ENCODE results near the gene PSENEN. TPM values are rescaled to one million over a fixed set of nuclear protein-coding genes. Genes with fewer than 3 reads are reported as not detected.

The PSENEN gene
- total and polyA plus RNA-seq, 9 of the 15 experiments (the other 6 are each of a cell fraction or from before 2014, with no cell fraction given), result 34.5 to 299 (median 61.1) TPM

DNA sequence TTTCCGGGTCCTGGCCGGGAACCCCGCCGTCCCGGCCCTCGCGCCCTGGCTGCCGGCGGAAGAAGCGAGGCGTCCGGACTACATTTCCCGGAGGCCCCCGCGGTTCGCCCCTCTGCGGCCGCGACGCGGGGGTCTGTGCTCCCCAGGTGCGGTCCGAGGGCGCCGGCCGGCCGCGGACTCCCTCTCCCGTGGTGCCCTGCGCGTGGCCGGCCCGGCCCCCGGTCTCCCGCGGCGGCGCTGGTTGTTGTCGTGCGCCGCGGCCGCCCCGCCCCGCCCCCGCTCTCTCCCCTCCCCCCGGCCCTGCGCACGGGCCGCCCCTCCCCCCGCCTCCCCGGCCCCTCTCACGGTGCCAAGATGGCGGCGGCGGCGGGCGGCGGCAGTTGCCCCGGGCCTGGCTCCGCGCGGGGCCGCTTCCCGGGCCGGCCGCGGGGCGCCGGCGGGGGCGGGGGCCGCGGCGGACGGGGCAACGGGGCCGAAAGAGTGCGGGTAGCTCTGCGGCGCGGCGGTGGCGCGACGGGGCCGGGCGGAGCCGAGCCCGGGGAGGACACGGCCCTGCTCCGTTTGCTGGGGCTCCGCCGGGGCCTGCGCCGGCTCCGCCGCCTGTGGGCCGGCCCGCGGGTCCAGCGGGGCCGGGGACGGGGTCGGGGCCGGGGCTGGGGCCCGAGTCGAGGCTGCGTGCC is 27.6 kb upstream of the PSENEN start, which contains the start of gene KMT2B (continued):
- TF ChIP-seq SP2 (IDR thresholded peaks at IDR 0.05; ENCODE audit: extremely low read depth, low read depth, low read length, poor library complexity, severe bottlenecking) (no peak), ILK (tag; IDR thresholded peaks at IDR 0.05; ENCODE audit: borderline replicate concordance, low read depth) (no peak), TCFL5 (CRISPR knock-in tag; conservative IDR thresholded peaks at IDR 0.05) (no peak), RAD51 (IDR thresholded peaks at IDR 0.05; ENCODE audit: borderline replicate concordance, low read depth) (no peak), ZNF589 (CRISPR knock-in tag; IDR thresholded peaks at IDR 0.05; ENCODE audit: low read depth) (peak; percentile 69; the same call in 1 of the 2 replicates), ZNF717 (CRISPR knock-in tag; IDR thresholded peaks at IDR 0.05) (no peak), RFX7 (CRISPR knock-in tag; IDR thresholded peaks at IDR 0.05) (no peak), ZNF668 (CRISPR knock-in tag; IDR thresholded peaks at IDR 0.05) (no peak), MAFG (tag; conservative IDR thresholded peaks at IDR 0.05) (no peak), ZNF41 (CRISPR knock-in tag; conservative IDR thresholded peaks at IDR 0.05) (no peak), ZNF695 (CRISPR knock-in tag; IDR thresholded peaks at IDR 0.05) (no peak), SRSF7 (optimal IDR thresholded peaks at IDR 0.05; ENCODE audit: low read depth, low read length) (no peak), SAFB2 (IDR thresholded peaks at IDR 0.05; ENCODE audit: borderline replicate concordance, low read depth, low read length, severe bottlenecking) (no peak), HMG20A (CRISPR knock-in tag; conservative IDR thresholded peaks at IDR 0.05) (no peak), EZH2 (IDR thresholded peaks at IDR 0.05; ENCODE audit: borderline replicate concordance, low read depth, low read length) (no peak), ZNF436 (CRISPR knock-in tag; IDR thresholded peaks at IDR 0.05) (no peak), POU5F1 (IDR thresholded peaks at IDR 0.05; ENCODE audit: borderline replicate concordance, low read depth, low read length, partially characterized antibody) (no peak), DACH1 (IDR thresholded peaks at IDR 0.05; ENCODE audit: partially characterized antibody) (no peak), GABPB1 (CRISPR knock-in tag; IDR thresholded peaks at IDR 0.05) (no peak), POLR2G (IDR thresholded peaks at IDR 0.05; ENCODE audit: low read depth, low read length) (peak; percentile 50), ZBTB7A (IDR thresholded peaks at IDR 0.05; ENCODE audit: borderline replicate concordance, control insufficient read depth, low read depth, low read length) (peak; percentile 93), RBFOX2 (IDR thresholded peaks at IDR 0.05; ENCODE audit: low read depth, low read length) (peak; percentile 67)
- TF ChIP-seq, protein P1, sequence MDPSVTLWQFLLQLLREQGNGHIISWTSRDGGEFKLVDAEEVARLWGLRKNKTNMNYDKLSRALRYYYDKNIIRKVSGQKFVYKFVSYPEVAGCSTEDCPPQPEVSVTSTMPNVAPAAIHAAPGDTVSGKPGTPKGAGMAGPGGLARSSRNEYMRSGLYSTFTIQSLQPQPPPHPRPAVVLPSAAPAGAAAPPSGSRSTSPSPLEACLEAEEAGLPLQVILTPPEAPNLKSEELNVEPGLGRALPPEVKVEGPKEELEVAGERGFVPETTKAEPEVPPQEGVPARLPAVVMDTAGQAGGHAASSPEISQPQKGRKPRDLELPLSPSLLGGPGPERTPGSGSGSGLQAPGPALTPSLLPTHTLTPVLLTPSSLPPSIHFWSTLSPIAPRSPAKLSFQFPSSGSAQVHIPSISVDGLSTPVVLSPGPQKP (CRISPR knock-in tag; IDR thresholded peaks at IDR 0.05), result no peak
- TF ChIP-seq, protein P2, sequence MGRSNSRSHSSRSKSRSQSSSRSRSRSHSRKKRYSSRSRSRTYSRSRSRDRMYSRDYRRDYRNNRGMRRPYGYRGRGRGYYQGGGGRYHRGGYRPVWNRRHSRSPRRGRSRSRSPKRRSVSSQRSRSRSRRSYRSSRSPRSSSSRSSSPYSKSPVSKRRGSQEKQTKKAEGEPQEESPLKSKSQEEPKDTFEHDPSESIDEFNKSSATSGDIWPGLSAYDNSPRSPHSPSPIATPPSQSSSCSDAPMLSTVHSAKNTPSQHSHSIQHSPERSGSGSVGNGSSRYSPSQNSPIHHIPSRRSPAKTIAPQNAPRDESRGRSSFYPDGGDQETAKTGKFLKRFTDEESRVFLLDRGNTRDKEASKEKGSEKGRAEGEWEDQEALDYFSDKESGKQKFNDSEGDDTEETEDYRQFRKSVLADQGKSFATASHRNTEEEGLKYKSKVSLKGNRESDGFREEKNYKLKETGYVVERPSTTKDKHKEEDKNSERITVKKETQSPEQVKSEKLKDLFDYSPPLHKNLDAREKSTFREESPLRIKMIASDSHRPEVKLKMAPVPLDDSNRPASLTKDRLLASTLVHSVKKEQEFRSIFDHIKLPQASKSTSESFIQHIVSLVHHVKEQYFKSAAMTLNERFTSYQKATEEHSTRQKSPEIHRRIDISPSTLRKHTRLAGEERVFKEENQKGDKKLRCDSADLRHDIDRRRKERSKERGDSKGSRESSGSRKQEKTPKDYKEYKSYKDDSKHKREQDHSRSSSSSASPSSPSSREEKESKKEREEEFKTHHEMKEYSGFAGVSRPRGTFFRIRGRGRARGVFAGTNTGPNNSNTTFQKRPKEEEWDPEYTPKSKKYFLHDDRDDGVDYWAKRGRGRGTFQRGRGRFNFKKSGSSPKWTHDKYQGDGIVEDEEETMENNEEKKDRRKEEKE (IDR thresholded peaks at IDR 0.05; ENCODE audit: borderline replicate concordance in 1 of 2, control insufficient read depth in 1 of 2, low read depth in 2 of 2, low read length in 1 of 2), result 0 out of 4 replicates have a peak, but pooled peaks of 1 of the 2 experiments have one; percentile 10
